Retinal pigment epithelial cell (primary cell): ENCODE results near the gene GOPC.
"Not testable (repeated sequence)": the region's sequence is repeated elsewhere in the genome, so short reads cannot be mapped to it uniquely, and the experiment has no call there.

Experiments
- DNase-seq: peaks from one replicate; pipeline ENCODE4 v3.0.0-alpha.2; 2010; ENCODE audit warnings: low read depth
- H3K4me3 ChIP-seq: 2 replicates; pipeline ENCODE4 v1.5.1; 2011; ENCODE audit warnings: mild to moderate bottlenecking, low read length, control low read depth, moderate library complexity
- CTCF ChIP-seq: conservative IDR thresholded peaks from 2 replicates; pipeline ENCODE4 v1.5.1; 2011; ENCODE audit warnings: low read depth, low read length, control low read depth, inconsistent platforms

The GOPC gene

GRCh38 chr6:117530467-117531242 is 71.7 kb downstream of the GOPC start:
- TF ChIP-seq CTCF, result no peak
- no peak for DNase-seq
- H3K4me3 ChIP-seq, result no peak overlapping the region

- no peak for TF ChIP-seq CTCF
- H3K4me3 ChIP-seq, result no peak overlapping the region
- no peak for DNase-seq
These were observed 76.7 kb downstream of the GOPC start for GRCh38 chr6:117525607-117526006.

- no peak for TF ChIP-seq CTCF
- H3K4me3 ChIP-seq, result no peak overlapping the region
- DNase-seq, result no peak
These were observed 80.4 kb downstream of the GOPC start for GRCh38 chr6:117521791-117522502.

GRCh38 chr6:117520603-117521395 is 81.5 kb downstream of the GOPC start:
- no peak for DNase-seq
- TF ChIP-seq CTCF, result no peak
- no peak overlapping the region for H3K4me3 ChIP-seq

GRCh38 chr6:117518870-117519269 is 83.4 kb downstream of the GOPC start:
- TF ChIP-seq CTCF, result no peak

GRCh38 chr6:117517995-117518394 is 84.3 kb downstream of the GOPC start:
- DNase-seq, result not testable (repeated sequence)

More at GRCh38 chr6:117518870-117519269, 83.4 kb downstream of the GOPC start:
- no peak for DNase-seq
- H3K4me3 ChIP-seq, result no peak overlapping the region

GRCh38 chr6:117515326-117515725 is 87.0 kb downstream of the GOPC start:
- no peak for DNase-seq
- no peak for TF ChIP-seq CTCF

More at GRCh38 chr6:117517995-117518394, 84.3 kb downstream of the GOPC start:
- not testable (repeated sequence) for H3K4me3 ChIP-seq

More at GRCh38 chr6:117515326-117515725, 87.0 kb downstream of the GOPC start:
- H3K4me3 ChIP-seq, result no peak overlapping the region
